ENCODE results near the gene SLC39A13. TPM values are rescaled to one million over a fixed set of nuclear protein-coding genes. Genes with fewer than 3 reads are reported as not detected.

Gene SLC39A13
- total RNA-seq, 1 experiment from 2014 or later, result 27.1 TPM

DNA sequence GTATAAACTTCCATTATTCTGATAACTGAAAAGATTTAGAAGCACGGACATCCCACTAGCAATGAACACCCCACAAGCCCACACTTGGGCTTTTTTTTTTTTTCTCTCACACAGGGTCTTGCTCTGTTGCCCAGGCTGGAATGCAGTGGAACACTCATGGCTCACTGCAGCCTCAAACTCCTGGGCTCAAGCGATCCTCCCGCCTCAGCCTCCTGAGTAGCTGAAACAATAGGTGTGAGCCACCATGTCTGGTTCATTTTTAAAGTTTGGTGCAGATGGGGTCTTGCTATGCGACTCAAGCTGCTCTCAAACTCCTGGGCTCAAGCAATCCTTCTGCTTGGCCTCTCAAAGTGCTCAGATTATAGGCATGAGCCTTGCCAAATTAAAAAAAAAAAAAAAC, 37.5 kb downstream of the SLC39A13 start:
- Mint-ChIP-seq H3K4me1 (ENCODE audit: low read depth, unreplicated experiment) (no peaks in the 10 kb centered on the region), H3K9me3 (ENCODE audit: unreplicated experiment) (no peaks in the 10 kb centered on the region), H3K36me3 (ENCODE audit: insufficient read depth, unreplicated experiment) (peaks cover 7% of the 10 kb centered on the region), H3K27ac (ENCODE audit: unreplicated experiment) (no peak overlapping the region), H3K4me3 (ENCODE audit: unreplicated experiment) (no peak overlapping the region), H3K27me3 (ENCODE audit: insufficient read depth, unreplicated experiment) (no peaks in the 10 kb centered on the region)
- Histone ChIP-seq H3K9me3 (no peaks in the 10 kb centered on the region), H3K36me3 (ENCODE audit: control insufficient read depth, insufficient read depth, low read length) (no peaks in the 10 kb centered on the region), H3K4me1 (no peaks in the 10 kb centered on the region), H3K27me3 (replicated peaks; ENCODE audit: control insufficient read depth, insufficient read depth, low read length) (no peaks in the 10 kb centered on the region), H3K4me3 (ENCODE audit: low read depth, low read length) (no peak overlapping the region)
- ChIA-PET CTCF (interaction anchor here (0.6 kb wide), 1 partner anchor 46 kb away, joined by 8 read pairs; no protein-coding TSS in a partner anchor), POLR2A (interaction anchor here (0.7 kb wide), 1 partner anchor 21 kb away, joined by 6 read pairs; no protein-coding TSS in a partner anchor)
- intact Hi-C loops (cut with micrococcal nuclease; ENCODE audit: unreplicated experiment), result no loop called here
- no TSS peak for BruUV-seq (replicated peaks)
- TF ChIP-seq, protein P1, sequence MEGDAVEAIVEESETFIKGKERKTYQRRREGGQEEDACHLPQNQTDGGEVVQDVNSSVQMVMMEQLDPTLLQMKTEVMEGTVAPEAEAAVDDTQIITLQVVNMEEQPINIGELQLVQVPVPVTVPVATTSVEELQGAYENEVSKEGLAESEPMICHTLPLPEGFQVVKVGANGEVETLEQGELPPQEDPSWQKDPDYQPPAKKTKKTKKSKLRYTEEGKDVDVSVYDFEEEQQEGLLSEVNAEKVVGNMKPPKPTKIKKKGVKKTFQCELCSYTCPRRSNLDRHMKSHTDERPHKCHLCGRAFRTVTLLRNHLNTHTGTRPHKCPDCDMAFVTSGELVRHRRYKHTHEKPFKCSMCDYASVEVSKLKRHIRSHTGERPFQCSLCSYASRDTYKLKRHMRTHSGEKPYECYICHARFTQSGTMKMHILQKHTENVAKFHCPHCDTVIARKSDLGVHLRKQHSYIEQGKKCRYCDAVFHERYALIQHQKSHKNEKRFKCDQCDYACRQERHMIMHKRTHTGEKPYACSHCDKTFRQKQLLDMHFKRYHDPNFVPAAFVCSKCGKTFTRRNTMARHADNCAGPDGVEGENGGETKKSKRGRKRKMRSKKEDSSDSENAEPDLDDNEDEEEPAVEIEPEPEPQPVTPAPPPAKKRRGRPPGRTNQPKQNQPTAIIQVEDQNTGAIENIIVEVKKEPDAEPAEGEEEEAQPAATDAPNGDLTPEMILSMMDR (IDR thresholded peaks at IDR 0.05; ENCODE audit: insufficient read depth in 1 of 2, low read depth in 1 of 2, low read length in 1 of 2, severe bottlenecking in 1 of 2, unreplicated experiment in 1 of 2), result no peak
- no peak for DNase-seq

DNA sequence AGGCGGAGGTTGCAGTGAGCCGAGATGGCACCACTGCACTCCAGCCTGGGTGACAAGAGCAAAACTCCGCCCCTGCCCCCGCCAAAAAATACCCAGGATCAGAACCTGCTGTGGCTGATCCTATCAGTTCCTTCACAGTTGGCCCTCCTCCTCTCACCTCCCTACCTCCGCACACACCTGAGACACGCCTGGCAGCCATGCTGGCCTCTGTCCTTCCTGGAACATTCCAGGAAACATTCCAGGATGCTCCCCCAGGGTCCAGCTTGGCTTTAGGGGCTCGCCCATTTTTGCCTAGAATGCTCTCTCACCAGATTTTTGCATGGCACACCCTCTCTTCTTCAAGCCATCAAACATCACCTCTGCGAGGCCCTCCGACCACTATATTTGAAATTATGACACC, 38.4 kb downstream of the SLC39A13 start:
- Mint-ChIP-seq H3K27me3 (ENCODE audit: insufficient read depth, unreplicated experiment) (no peaks in the 10 kb centered on the region), H3K4me1 (ENCODE audit: low read depth, unreplicated experiment) (no peaks in the 10 kb centered on the region), H3K9me3 (ENCODE audit: unreplicated experiment) (no peaks in the 10 kb centered on the region), H3K4me3 (ENCODE audit: unreplicated experiment) (no peak overlapping the region), H3K36me3 (ENCODE audit: insufficient read depth, unreplicated experiment) (peaks cover 13% of the 10 kb centered on the region), H3K27ac (ENCODE audit: unreplicated experiment) (no peak overlapping the region)
- Histone ChIP-seq H3K4me1 (no peaks in the 10 kb centered on the region), H3K4me3 (ENCODE audit: low read depth, low read length) (no peak overlapping the region), H3K27me3 (replicated peaks; ENCODE audit: control insufficient read depth, insufficient read depth, low read length) (no peaks in the 10 kb centered on the region), H3K36me3 (ENCODE audit: control insufficient read depth, insufficient read depth, low read length) (no peaks in the 10 kb centered on the region), H3K9me3 (no peaks in the 10 kb centered on the region)
- TF ChIP-seq, protein P1 (IDR thresholded peaks at IDR 0.05; ENCODE audit: insufficient read depth in 1 of 2, low read depth in 1 of 2, low read length in 1 of 2, severe bottlenecking in 1 of 2, unreplicated experiment in 1 of 2), result no peak
- BruUV-seq (replicated peaks), result no TSS peak
- CTCF ChIA-PET, result no interaction called here
- no peak for DNase-seq
- POLR2A ChIA-PET, result no interaction called here
- intact Hi-C loops (cut with micrococcal nuclease; ENCODE audit: unreplicated experiment), result no loop called here

DNA sequence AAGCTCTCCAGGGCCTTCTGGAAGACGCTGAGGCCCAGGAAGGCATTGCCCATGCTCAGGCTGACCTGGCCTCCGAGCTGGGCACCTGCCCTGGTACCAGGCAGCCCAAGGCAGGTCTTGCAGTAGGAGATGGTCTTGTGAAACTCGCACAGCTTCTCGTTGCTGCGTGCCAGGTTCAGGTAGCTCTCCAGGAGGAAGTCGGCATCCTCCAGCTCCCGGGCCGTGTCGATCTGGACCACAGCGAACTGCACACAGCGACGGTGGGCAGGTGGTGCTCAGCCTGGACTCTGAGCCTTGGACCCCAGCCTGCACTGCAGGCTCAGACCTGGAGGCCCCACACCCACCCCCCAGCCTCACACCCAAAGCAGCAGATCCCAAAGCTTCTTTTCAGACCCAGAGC, 39.5 kb downstream of the SLC39A13 start:
- Histone ChIP-seq H3K4me1 (no peaks in the 10 kb centered on the region), H3K4me3 (ENCODE audit: low read depth, low read length) (no peak overlapping the region), H3K36me3 (ENCODE audit: control insufficient read depth, insufficient read depth, low read length) (no peaks in the 10 kb centered on the region), H3K9me3 (no peaks in the 10 kb centered on the region), H3K27me3 (replicated peaks; ENCODE audit: control insufficient read depth, insufficient read depth, low read length) (no peaks in the 10 kb centered on the region)
- POLR2A ChIA-PET, result no interaction called here
- Mint-ChIP-seq H3K27ac (ENCODE audit: unreplicated experiment) (no peak overlapping the region), H3K4me1 (ENCODE audit: low read depth, unreplicated experiment) (no peaks in the 10 kb centered on the region), H3K9me3 (ENCODE audit: unreplicated experiment) (no peaks in the 10 kb centered on the region), H3K4me3 (ENCODE audit: unreplicated experiment) (no peak overlapping the region), H3K36me3 (ENCODE audit: insufficient read depth, unreplicated experiment) (peaks cover 13% of the 10 kb centered on the region), H3K27me3 (ENCODE audit: insufficient read depth, unreplicated experiment) (no peaks in the 10 kb centered on the region)
- intact Hi-C loops (cut with micrococcal nuclease; ENCODE audit: unreplicated experiment), result no loop called here
- no TSS peak for BruUV-seq (replicated peaks)
- CTCF ChIA-PET, result no interaction called here
- TF ChIP-seq, protein P1 (IDR thresholded peaks at IDR 0.05; ENCODE audit: insufficient read depth in 1 of 2, low read depth in 1 of 2, low read length in 1 of 2, severe bottlenecking in 1 of 2, unreplicated experiment in 1 of 2), result no peak
- DNase-seq, result no peak

Measured in Caco-2 (cell line).